GM06990 (cell line): Measurements from ENCODE around the gene TBX15.

Source experiments
- DNase-seq: peaks from one replicate; pipeline ENCODE4 v3.0.0-alpha.2; 2011; ENCODE audit not compliant: insufficient read length; ENCODE audit errors: extremely low read depth
- H3K27me3 ChIP-seq: replicated peaks from 2 replicates; pipeline ENCODE4 v1.6.0; 2011; ENCODE audit warnings: low read length; ENCODE audit not compliant: control insufficient read depth, insufficient read depth
- H3K36me3 ChIP-seq: 2 replicates; pipeline ENCODE4 v1.5.1; 2011; ENCODE audit warnings: low read length; ENCODE audit not compliant: control insufficient read depth, insufficient read depth
- H3K4me3 ChIP-seq: replicated peaks from 2 replicates; pipeline ENCODE4 v1.5.1; 2011; ENCODE audit warnings: low read depth, mild to moderate bottlenecking, control low read depth, low read length
- CTCF ChIP-seq: IDR thresholded peaks from 2 replicates; pipeline ENCODE4 v1.5.1; 2011; ENCODE audit warnings: low read length, control low read depth, mild to moderate bottlenecking, inconsistent platforms; ENCODE audit not compliant: insufficient read depth, poor library complexity, severe bottlenecking

The TBX15 gene

GRCh38 chr1:118982266-118982665 is 5.9 kb downstream of the TBX15 start:
- no peak for TF ChIP-seq CTCF
- Histone ChIP-seq H3K4me3 (no peak overlapping the region), H3K27me3 (no peaks in the 10 kb centered on the region; the same call in 1 of the 2 replicates), H3K36me3 (no peaks in the 10 kb centered on the region)
- DNase-seq = no peak

DNA sequence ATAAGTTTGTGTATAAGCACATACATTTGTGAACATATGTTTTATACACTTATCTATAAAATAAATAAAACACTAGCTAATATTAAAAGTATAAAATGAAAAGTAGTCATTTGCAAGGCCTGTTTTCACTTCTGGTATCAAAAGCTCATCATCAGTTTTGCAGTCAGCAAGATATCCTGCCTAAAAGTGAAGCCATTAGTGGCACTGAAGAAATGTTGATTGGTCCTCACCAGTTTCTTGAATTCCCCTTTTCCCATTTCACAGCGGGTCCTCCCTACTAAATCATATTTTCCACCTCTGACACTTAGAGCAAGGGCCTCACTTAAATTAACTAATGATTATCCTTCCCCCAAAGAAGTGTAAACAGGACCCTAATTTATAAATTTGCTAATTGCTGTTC is 6.7 kb downstream of the TBX15 start:
- Histone ChIP-seq H3K27me3 (no peaks in the 10 kb centered on the region; the same call in 1 of the 2 replicates), H3K4me3 (no peak overlapping the region), H3K36me3 (no peaks in the 10 kb centered on the region)
- DNase-seq = no peak
- no peak for TF ChIP-seq CTCF

DNA sequence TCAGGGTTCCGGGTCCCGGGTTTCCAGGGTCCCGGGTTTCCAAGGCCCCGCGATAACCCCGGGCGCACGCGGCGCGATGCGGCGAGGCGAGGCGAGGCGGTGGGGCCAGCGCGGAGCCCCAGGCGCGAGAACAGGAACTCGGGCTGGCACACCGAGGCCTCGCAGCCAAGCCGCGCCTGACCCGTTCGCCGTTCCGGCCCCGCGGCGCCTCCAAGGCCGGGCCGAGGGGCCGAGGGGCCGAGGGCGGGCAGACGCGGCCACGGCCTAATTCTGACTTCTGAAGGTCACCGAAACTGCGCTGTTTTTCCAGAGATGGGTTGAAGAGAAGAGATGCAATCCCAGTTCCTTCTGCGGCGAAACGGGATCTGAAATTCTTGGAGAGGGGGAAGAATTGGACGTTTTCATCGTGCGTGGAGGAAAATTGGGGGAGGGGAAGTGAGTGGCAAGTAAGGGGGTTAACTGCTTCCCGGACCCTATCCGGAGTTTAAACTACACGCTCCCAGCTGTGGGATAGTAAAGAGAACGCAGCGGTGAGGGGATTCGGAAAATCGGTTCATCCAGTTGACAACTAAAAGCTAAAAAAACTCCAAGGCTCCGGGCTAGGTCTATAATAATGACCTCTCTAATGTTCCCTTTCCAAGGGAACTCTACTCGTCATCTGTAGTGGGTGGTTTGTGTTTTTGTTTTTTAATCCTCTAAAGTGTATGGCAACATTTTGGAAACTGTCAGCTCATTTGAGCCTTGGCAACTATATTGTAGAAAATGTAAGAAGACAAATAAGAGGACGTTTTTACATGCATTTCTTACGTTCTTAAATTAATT is 8.2 kb downstream of the TBX15 start:
- Histone ChIP-seq H3K27me3 (0 out of 2 replicates have a peak, but pooled peaks cover 1% of the 10 kb centered on the region), H3K4me3 (no peak overlapping the region), H3K36me3 (no peaks in the 10 kb centered on the region)
- no peak for DNase-seq
- no peak for TF ChIP-seq CTCF

- Histone ChIP-seq H3K27me3 (0 out of 2 replicates have a peak, but pooled peaks cover 1% of the 10 kb centered on the region), H3K4me3 (no peak overlapping the region), H3K36me3 (no peaks in the 10 kb centered on the region)
- no peak for DNase-seq
- no peak for TF ChIP-seq CTCF
Observed at GRCh38 chr1:118978914-118979701, 9.0 kb downstream of the TBX15 start.

DNA sequence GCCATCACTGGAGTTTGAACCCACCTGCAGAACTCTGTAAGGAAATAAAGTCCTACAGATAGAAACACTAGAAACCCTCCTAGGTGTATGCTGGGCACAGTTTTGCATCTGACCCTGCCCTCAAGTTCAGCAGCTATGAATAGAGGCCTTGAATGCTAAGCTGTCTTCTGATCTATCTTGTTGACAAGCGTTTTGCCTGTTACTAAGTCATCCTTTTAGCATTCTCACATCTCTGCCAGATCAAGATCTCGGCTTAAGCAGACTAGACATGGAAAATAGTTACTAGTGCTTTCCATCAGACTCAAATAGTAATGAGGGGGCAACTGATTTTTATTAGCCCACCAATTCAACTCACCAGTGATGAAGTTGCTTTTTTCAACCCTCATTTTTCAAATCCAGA is 10.5 kb downstream of the TBX15 start:
- 0 out of 2 replicates have a peak, but pooled peaks cover 1% of the 10 kb centered on the region for H3K27me3 ChIP-seq
- DNase-seq = no peak
- TF ChIP-seq CTCF = no peak
- H3K36me3 ChIP-seq = no peaks in the 10 kb centered on the region
- no peak overlapping the region for H3K4me3 ChIP-seq
